Measurements from ENCODE around the gene COL4A5. TPM values are rescaled to one million over a fixed set of nuclear protein-coding genes. Genes with fewer than 3 reads are reported as not detected.

The COL4A5 gene
- not detected for total RNA-seq

DNA sequence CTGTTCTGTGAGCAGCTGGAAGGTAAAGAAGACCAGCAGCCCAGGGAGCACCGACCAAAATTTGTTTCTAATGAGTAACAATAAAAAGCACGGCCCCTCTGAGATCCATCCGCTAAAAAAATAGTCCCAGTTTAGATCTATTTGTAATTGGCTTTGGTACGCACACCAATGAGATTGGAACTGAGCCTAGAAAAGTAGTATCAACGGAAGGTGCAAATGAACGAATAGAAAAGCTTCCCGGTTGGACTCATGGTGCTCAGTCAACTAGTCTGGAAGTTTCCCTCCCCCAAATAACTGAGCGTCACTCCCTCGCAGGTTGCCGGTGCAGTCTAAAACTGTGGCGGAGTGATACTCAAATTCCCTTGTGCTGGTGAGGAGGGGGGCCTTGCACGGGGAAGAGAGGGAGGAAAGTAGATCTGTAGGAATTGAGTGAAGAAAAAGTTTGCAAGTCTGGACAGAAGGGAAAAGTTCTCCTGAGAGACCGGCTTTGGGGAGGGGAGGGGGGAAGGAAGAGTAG, at the start of gene COL4A5:
Gene COL4A5, plus strand, starts transcription at position 413 of the 517 bp plus-strand sequence. CDS start 288 bp downstream, outside the sequence.

DNA sequence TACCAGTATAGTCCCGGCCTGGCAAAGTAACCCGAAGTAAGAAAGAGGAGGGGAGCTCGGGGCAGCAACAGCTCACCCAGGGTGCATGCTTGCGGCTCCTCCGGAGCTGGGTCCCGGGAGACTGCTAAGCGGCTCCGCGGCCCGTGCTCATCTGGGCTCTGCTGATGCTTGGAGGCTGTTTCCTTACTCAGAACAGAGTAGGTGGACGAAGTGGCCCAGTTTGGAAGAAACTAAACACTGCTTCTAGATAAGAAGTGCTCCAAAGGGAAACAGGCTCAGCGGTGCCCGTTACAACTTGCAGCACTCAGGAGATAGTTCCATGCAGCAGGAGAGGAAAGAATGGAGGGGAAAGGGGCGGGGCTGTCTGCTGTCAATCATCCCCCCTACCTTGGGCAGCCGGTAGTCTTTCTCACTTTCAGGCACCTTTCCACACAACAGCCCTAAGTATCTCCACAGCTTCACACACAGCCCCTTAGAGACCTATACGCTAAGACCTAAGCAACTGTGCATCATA, 1.5 kb upstream of the COL4A5 start, which contains the start of gene COL4A6:
Gene COL4A6, minus strand, starts transcription at position 313 of the 514 bp plus-strand sequence. Its CDS starts 226 bp downstream, at position 87.

DNA sequence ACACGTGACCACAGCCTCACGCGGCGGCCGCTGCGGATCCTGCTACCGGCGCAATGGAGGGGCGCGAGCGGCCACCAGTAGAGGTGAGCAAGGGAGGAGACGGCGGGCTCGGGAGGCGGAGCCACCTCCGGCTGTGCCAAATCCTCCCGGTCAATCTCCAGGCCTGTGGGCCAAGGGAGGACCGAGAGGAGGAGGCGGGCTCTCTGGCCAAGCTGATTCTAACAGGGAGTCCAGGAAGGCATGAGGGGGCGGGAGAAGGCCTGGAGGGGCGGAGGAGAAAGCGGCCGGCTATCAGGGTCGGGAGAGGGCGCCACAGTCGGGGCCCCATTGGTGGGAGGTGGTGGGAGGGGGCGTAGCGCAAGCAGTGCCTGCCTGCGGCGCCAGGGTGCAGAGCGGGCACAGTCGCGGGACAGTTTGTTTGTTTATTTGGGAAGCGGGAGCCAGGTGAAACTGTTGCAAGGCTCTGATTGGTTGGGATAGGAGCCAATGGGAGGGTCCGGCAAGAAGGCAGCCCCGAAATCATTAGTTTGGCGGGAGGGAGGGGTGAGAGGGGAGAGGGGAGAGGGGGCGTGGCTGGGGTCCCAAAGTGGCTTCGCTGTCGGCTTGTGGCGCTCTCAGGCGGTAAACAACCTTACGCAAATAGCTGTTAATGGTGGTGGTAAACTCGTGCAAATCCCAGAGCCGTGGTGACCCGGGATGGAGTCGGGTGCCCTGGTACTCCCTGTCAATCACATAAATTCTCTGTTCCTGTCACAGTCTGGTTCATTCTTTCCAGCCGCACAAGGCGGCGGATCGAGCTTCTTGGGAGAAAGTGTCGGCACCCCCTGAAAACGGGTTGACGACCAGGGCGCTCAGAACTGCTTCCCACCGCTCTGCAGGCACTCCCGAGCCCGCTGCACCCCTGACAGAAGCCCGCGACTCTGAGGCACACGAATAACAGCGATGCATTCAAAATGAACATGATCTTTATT, 297.2 kb downstream of the COL4A5 start, which contains the start of gene IRS4:
Gene IRS4, minus strand, starts transcription at position 55 of the 971 bp plus-strand sequence.

Other genes starting within 250 kb of the COL4A5 start
- gene COL4A6, start 1.4 kb upstream of the COL4A5 start, total RNA-seq, result not detected